ENCODE measurements around the gene MAD1L1.
A peak's percentile ranks its signal among the peaks of the same experiment; 100 is the strongest.

The MAD1L1 gene

GRCh38 chr7:1854866-1855724 lies 377.6 kb downstream of the MAD1L1 start:
- no peak for ATAC-seq (ENCODE audit: low read depth)
- Histone ChIP-seq H3K36me3 (ENCODE audit: low read depth) (no peaks in the 10 kb centered on the region), H3K27ac (ENCODE audit: poor library complexity, severe bottlenecking) (no peak overlapping the region)

GRCh38 chr7:1853986-1854865 lies 378.5 kb downstream of the MAD1L1 start:
- TF ChIP-seq, protein P1, sequence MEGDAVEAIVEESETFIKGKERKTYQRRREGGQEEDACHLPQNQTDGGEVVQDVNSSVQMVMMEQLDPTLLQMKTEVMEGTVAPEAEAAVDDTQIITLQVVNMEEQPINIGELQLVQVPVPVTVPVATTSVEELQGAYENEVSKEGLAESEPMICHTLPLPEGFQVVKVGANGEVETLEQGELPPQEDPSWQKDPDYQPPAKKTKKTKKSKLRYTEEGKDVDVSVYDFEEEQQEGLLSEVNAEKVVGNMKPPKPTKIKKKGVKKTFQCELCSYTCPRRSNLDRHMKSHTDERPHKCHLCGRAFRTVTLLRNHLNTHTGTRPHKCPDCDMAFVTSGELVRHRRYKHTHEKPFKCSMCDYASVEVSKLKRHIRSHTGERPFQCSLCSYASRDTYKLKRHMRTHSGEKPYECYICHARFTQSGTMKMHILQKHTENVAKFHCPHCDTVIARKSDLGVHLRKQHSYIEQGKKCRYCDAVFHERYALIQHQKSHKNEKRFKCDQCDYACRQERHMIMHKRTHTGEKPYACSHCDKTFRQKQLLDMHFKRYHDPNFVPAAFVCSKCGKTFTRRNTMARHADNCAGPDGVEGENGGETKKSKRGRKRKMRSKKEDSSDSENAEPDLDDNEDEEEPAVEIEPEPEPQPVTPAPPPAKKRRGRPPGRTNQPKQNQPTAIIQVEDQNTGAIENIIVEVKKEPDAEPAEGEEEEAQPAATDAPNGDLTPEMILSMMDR (IDR thresholded peaks at IDR 0.05; ENCODE audit: poor library complexity, severe bottlenecking): no peak
- Histone ChIP-seq H3K27me3 (ENCODE audit: insufficient read depth, poor library complexity, severe bottlenecking) (no peaks in the 10 kb centered on the region), H3K27ac (ENCODE audit: poor library complexity, severe bottlenecking) (no peak overlapping the region), H3K4me1 (ENCODE audit: insufficient read depth, poor library complexity, severe bottlenecking) (no peaks in the 10 kb centered on the region), H3K36me3 (ENCODE audit: low read depth) (no peaks in the 10 kb centered on the region), H3K4me3 (ENCODE audit: severe bottlenecking) (no peak overlapping the region), H3K9me3 (ENCODE audit: severe bottlenecking) (no peaks in the 10 kb centered on the region)
- no peak for ATAC-seq (ENCODE audit: low read depth)
- DNase-seq (ENCODE audit: low spot score): peak; percentile 49

More at GRCh38 chr7:1854866-1855724, 377.6 kb downstream of the MAD1L1 start:
- Histone ChIP-seq H3K4me1 (ENCODE audit: insufficient read depth, poor library complexity, severe bottlenecking) (no peaks in the 10 kb centered on the region), H3K27me3 (ENCODE audit: insufficient read depth, poor library complexity, severe bottlenecking) (no peaks in the 10 kb centered on the region), H3K9me3 (ENCODE audit: severe bottlenecking) (no peaks in the 10 kb centered on the region), H3K4me3 (ENCODE audit: severe bottlenecking) (no peak overlapping the region)
- DNase-seq (ENCODE audit: low spot score): peak; percentile 59
- TF ChIP-seq, protein P1 (IDR thresholded peaks at IDR 0.05; ENCODE audit: poor library complexity, severe bottlenecking): no peak

DNA sequence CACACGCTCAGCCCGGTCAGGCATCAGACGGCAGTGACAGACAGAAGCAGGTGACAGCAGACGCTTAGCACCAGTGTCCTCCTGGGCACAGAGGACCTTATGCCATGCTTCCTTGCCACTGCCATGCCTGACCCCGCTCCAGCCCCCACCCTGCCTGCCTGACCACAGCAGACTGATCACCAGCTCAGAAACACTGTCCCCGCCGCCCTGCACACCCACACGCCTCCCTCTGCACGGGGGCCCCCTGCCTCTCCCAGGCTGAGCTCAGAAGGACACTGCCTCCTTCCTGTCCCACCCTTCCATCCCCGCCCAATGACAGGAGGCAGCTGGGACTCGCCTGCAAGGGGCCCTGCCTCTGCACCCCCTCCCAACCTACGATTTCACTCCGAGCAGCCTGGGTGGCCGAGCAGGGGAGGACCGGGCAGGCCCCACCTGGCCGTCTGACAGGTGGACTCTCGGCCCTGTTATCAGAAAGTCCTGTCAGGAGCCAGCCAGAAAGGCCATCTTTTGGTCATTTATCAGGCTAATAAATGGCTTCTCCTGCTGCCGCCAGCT lies 379.2 kb downstream of the MAD1L1 start:
- Histone ChIP-seq H3K4me3 (ENCODE audit: severe bottlenecking) (no peak overlapping the region), H3K27ac (ENCODE audit: poor library complexity, severe bottlenecking) (no peak overlapping the region), H3K36me3 (ENCODE audit: low read depth) (no peaks in the 10 kb centered on the region), H3K27me3 (ENCODE audit: insufficient read depth, poor library complexity, severe bottlenecking) (no peaks in the 10 kb centered on the region), H3K9me3 (ENCODE audit: severe bottlenecking) (no peaks in the 10 kb centered on the region), H3K4me1 (ENCODE audit: insufficient read depth, poor library complexity, severe bottlenecking) (no peaks in the 10 kb centered on the region)
- TF ChIP-seq, protein P1 (IDR thresholded peaks at IDR 0.05; ENCODE audit: poor library complexity, severe bottlenecking): no peak
- peak; percentile 51 for DNase-seq (ENCODE audit: low spot score)
- ATAC-seq (ENCODE audit: low read depth): no peak

GRCh38 chr7:1852517-1853430 lies 380.0 kb downstream of the MAD1L1 start:
- TF ChIP-seq, protein P1 (IDR thresholded peaks at IDR 0.05; ENCODE audit: poor library complexity, severe bottlenecking): no peak
- no peak overlapping the region for H3K27ac ChIP-seq (ENCODE audit: poor library complexity, severe bottlenecking)
- no peaks in the 10 kb centered on the region for H3K36me3 ChIP-seq (ENCODE audit: low read depth)
- H3K4me3 ChIP-seq (ENCODE audit: severe bottlenecking): no peak overlapping the region
- no peak for ATAC-seq (ENCODE audit: low read depth)
- DNase-seq (ENCODE audit: low spot score): peak; percentile 57
- H3K27me3 ChIP-seq (ENCODE audit: insufficient read depth, poor library complexity, severe bottlenecking): no peaks in the 10 kb centered on the region
- H3K9me3 ChIP-seq (ENCODE audit: severe bottlenecking): no peaks in the 10 kb centered on the region
- H3K4me1 ChIP-seq (ENCODE audit: insufficient read depth, poor library complexity, severe bottlenecking): no peaks in the 10 kb centered on the region

Data from RWPE2 (cell line).